GM20000 (cell line): ENCODE measurements around the gene TRIM71.

ENCODE experiments used
- DNase-seq: peaks from one replicate; pipeline ENCODE4 v3.0.0; 2012; ENCODE audit warnings: low spot score
- TF ChIP-seq, protein P1 (sequence below): IDR thresholded peaks from 2 replicates; pipeline ENCODE4 v1.5.1; 2012; ENCODE audit warnings: mild to moderate bottlenecking, control low read depth; ENCODE audit errors: extremely low read depth, missing control alignments

Gene TRIM71

DNA sequence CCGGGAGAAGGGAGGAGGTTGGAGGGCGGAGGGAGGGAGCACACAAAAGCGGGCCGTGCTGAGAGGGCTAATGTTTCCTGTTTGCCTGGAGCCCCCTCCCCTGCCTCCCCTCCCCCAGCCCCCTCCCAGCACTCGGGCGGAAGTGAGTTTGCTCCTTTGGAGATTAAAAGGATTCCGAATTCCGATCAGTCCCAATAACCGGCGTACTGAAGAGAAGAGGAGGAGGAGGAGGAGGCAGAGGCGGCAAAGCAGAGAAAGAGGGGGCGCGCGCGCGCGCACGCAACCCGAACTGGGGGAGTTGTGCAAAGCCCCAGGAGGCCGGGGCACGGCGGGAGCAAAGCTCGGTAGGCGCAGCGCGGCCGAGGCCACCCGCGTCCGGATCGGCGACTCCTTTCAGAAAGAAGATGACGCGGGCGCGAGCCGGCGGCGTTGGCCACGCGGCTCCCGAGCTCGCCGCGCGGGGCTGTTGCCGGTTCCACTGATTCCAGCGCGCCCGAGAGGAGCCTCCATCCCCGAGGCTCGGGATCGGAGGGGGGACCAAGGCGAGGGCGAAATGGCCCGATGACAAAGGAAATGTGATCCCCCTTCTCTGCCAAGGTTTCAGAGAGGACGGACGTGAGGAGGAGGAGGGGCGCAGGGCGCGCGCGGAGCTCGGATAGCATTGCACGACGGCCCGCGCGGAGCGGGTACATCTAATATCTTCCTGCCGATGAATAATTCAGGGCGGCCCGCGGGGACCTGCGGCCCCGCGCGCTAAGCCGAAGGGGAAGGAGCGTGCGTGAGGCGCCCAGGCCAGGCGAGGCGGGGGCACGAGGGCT, 1.1 kb upstream of the TRIM71 start:
- peak; percentile 68 for DNase-seq
- TF ChIP-seq, protein P1, sequence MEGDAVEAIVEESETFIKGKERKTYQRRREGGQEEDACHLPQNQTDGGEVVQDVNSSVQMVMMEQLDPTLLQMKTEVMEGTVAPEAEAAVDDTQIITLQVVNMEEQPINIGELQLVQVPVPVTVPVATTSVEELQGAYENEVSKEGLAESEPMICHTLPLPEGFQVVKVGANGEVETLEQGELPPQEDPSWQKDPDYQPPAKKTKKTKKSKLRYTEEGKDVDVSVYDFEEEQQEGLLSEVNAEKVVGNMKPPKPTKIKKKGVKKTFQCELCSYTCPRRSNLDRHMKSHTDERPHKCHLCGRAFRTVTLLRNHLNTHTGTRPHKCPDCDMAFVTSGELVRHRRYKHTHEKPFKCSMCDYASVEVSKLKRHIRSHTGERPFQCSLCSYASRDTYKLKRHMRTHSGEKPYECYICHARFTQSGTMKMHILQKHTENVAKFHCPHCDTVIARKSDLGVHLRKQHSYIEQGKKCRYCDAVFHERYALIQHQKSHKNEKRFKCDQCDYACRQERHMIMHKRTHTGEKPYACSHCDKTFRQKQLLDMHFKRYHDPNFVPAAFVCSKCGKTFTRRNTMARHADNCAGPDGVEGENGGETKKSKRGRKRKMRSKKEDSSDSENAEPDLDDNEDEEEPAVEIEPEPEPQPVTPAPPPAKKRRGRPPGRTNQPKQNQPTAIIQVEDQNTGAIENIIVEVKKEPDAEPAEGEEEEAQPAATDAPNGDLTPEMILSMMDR = no peak

DNA sequence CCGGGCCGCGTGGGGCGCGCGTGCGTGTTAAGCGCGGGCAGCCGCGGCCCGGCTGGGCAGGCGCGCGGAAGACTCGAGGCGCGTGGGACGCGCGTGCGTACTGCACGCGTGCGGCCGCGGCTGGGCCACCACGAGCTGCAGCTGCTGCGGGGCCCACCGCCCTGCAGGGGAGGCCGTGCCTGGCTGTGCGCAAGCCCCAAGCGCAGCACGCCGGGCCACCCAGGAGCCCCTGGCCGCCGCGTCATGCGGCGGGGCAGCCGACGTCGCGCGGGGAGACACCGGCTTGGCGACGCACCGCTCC, 590 bp upstream of the TRIM71 start:
- peak; percentile 60 for DNase-seq
- TF ChIP-seq, protein P1 = no peak

DNA sequence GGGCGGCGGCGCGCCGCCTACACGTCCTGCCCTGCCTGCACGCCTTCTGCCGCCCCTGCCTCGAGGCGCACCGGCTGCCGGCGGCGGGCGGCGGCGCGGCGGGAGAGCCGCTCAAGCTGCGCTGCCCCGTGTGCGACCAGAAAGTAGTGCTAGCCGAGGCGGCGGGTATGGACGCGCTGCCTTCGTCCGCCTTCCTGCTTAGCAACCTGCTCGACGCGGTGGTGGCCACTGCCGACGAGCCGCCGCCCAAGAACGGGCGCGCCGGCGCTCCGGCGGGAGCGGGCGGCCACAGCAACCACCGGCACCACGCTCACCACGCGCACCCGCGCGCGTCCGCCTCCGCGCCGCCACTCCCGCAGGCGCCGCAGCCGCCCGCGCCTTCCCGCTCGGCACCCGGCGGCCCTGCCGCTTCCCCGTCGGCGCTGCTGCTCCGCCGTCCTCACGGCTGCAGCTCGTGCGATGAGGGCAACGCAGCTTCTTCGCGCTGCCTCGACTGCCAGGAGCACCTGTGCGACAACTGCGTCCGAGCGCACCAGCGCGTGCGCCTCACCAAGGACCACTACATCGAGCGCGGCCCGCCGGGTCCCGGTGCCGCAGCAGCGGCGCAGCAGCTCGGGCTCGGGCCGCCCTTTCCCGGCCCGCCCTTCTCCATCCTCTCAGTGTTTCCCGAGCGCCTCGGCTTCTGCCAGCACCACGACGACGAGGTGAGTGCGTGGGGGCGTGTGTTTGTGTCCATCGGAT, 602 bp downstream of the TRIM71 start:
- DNase-seq = peak; percentile 65
- TF ChIP-seq, protein P1 = no peak

DNA sequence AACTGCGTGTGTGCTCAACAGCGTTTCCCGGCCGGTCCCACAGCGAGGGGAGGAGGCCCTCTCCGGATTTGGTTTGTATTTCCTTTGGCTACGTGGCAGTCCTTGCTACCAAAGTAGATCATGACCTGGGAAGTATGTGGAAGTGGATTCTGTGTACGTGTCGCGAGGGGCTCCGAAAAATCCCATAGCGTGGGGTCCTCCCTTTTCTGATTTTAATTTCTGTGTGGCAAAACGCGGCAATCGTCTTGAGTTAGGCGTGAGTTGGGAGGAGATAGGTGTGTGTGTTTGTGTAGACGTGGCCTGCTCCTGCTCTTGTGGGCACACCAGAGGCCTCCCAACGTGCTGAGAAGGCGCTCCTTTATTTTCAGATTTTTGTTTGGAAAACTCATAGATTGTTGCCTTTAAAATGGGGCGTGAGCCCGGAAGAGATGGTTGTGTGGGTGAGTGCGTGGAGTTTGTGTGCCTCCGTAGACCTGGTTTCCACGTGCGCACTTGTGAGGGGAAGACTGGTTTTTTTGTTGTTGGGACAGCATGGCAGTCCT, 1.2 kb downstream of the TRIM71 start:
- TF ChIP-seq, protein P1 = no peak
- DNase-seq = no peak

DNA sequence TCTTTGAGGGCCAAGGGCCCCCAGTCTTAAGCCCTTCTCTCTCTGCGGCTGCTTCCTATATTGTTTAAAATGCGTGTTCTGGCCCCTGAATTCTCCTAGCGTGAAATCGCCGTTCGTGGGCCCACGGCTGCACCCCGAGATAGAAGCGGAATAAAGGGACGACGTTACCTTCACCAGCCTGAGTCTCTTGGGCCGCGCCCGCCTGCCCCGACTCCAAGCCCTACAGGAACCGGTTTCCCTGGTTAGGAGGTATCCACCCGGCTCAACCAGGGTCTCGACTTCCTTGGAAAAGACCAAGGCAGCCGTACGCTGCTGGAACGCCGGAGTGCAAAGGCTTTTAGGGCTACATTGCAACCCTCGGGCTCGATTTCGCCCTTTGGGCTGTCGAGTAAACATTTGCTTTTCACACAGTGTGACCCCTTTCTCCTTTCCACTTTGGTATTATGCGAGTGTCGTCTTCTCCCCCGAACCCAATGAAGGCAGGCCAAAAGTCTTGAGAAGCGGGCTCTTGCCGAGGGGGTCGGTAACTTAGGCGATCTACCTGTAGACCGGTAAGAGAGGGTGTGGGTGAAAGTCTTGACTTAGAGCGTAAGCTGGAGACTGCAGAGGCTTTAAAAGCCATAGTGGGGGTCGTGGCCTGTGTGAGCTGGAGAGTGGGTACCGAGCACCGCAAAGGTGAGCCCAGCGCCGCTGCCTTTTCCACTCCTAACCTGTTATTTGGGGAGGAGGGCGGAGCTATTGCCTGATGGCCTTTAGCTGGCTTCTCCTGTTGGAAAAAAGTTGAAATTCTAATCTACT, 2.0 kb downstream of the TRIM71 start:
- no peak for DNase-seq

DNA sequence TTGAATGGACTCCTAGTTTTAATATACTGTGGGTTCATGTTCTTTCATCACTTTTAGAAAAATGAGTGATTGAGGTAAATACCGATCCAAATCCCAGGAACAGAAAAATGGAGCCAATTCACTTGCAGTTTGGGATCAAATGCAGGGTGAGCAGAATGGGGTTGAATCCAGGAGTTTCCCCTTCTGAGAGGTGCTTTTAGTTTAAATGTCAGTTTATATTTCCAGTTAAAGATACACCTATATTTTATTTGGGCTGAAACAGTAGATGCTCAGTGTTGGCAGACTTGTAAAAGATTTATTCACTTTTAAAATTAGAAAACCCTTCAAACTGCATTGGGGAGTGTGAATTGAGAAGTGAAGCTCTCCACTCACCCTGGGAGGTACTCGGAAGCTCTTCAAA, 2.6 kb downstream of the TRIM71 start:
- TF ChIP-seq, protein P1 = no peak

More for the DNA sequence above, 2.0 kb downstream of the TRIM71 start:
- TF ChIP-seq, protein P1 = no peak

More for the DNA sequence above, 2.6 kb downstream of the TRIM71 start:
- DNase-seq = no peak
